DMS153 treated with DMSO at 0.1 percent for 48 hours (cell line): ENCODE measurements around the gene ASB18.
"Not testable (repeated sequence)": the region's sequence is repeated elsewhere in the genome, so short reads cannot be mapped to it uniquely, and the experiment has no call there.

Experiments
- DNase-seq: peaks from one replicate; lab custom pipeline; 2025; ENCODE audit not compliant: unreplicated experiment; lab: John Stamatoyannopoulos, UW

The ASB18 gene, protein sequence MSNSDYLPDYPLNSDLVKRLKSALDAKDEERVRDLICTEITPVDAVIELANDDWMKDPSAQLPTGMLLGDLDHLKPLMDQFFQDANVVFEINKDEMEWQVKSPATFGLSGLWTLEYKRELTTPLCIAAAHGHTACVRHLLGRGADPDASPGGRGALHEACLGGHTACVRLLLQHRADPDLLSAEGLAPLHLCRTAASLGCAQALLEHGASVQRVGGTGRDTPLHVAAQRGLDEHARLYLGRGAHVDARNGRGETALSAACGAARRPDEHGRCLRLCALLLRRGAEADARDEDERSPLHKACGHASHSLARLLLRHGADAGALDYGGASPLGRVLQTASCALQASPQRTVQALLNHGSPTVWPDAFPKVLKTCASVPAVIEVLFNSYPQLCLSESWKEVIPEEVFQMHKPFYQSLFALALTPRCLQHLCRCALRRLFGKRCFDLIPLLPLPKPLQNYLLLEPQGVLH

DNA sequence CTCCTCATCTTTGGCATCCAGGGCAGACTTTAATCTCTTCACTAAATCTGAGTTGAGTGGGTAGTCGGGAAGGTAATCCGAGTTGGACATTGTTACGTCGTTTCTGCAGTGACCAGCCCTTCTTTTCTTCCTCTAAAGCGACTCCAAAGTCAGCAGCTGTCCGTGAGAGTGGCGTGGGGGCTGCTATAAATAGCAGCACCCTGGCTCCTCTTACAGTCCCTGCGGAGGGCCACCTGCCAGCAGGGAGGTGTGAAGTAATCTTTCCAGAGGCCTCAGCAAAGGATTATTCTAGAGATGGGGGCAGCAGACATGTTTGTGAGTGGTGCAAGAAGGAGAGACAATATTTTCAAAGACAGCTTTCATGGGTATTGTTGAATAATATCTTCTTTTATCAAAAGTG is at the start of gene ASB18:
Gene ASB18 (minus strand): TSS at position 151 of the 400 bp plus-strand sequence. CDS start 61 bp downstream, at position 90.
- no peak for DNase-seq

DNA sequence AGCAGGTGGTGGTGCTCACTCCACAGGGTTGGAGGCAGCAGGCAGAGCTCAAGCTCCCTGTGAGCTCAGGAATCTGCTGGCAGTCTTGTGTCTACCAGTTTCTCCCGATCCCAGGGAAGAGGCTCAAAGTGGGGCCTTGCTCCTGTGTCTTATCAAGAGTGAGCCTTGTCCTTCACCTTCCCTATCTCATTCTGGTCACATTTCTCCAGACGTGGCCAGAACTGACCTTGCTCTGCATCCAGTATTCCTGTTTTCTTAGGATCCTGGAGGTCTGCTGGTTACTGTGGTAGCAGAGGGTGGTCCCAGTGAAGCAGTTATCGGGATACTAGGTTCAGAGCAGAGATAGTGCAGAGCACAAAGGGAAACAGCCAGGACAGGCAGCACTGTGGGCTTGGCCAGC is 47.1 kb upstream of the ASB18 start:
- no peak for DNase-seq

DNA sequence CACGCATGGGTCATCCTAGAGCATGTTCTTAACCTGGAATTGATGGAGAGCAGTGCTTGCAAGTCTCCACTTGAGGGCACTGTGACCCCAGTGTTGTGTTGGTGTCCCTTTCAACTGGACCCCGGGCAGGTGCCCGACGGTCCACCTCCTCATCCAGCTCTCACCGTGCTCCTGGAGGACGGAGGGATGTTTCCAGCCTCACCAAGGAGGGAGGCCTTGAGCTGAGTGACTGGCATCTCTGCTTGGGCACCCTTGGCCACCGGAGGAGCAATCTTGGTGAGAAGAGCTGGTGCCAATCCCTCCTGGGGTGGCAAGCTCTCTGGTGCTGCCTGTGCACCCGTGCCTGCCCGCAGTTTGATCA is 45.4 kb upstream of the ASB18 start:
- DNase-seq = peak; percentile 19

DNA sequence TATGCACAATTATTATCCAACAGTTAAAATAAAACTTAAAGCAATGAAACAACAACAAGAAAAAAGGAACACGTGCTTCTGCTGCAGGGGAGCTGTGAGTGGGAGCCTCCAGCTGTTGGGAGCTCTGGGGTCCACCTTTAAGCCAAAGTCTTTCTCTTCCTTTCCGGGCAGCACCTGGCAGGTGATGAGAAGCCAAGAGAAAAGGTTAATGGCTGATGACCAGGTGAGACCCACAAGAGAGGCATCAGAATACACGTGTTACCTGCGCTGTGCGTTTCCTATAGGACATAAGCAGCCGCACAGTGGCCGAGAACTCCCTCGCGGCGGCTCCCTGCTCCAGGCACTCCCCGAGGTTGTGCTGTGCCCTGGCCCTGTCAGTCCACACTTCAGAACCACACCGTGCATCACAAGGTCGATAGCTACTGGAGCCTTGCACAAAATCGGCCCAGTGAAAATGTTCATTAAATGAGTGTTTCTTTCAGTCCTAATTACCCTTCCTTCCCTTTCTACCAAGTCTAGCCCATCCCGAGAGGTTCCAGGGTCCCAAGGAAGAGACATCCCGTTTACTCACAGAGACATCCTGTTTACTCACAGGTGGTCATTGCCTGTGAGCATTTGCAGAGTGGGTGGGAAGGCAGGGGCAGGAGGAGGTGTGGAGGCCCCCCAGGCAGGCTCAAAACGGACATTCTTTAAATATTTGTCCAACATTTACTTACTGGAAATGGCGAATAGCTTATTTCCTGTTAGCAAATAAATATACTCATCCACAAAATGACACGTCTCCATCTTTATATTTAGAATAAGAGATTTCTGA is 44.9 kb upstream of the ASB18 start:
- no peak for DNase-seq

DNA sequence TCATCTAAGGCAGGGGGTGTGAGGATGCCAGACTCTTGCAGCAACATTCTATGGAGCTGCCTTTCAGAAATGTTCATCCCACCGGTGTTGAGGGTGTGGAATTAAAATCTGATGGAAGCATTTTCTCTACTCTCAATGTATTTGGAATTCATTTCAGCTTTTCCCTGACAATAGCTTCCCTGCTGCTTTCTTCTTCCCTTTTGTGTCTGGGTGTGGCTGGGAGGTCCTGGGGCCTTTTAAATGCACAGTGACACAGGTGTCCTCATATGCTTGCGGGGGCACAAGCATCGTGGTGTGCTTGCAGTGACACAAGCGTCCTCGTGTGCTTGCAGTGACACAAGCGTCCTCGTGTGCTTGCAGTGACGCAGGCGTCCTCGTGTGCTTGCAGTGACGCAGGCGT is 43.4 kb upstream of the ASB18 start:
- no peak for DNase-seq

DNA sequence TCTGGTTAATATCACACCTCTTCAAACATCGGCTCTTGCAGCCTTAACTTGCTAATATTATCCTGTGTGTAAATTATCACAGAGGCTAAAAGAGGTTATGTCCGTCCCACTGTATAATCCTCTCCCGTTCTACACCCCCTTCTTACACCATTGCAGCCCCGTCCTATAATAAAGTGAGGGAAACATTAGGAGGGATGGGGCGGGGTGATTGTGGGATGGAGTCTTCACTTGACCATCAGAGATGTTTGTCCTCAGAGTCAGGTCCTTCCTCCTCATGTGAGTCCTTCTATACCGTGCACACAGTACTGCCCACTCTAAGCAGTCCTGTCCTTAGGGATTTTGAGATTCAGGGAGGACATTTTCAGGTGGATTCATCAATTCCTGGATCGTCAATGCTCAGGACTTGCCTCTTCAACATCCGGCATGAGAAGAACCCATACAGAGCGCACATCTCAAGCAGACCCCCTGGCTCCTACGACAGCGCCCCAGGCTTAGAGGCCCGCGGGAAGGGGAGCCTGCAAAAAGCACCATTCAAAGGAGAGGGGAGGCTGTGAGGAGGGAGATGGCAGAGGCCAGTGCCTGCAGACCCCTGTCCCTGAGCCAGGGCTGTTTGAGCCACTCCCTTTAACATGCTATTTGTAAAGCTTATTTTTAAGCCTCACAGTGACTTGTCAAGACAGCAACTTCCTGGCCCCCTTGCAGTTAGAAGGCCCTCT is 42.8 kb upstream of the ASB18 start:
- no peak for DNase-seq

DNA sequence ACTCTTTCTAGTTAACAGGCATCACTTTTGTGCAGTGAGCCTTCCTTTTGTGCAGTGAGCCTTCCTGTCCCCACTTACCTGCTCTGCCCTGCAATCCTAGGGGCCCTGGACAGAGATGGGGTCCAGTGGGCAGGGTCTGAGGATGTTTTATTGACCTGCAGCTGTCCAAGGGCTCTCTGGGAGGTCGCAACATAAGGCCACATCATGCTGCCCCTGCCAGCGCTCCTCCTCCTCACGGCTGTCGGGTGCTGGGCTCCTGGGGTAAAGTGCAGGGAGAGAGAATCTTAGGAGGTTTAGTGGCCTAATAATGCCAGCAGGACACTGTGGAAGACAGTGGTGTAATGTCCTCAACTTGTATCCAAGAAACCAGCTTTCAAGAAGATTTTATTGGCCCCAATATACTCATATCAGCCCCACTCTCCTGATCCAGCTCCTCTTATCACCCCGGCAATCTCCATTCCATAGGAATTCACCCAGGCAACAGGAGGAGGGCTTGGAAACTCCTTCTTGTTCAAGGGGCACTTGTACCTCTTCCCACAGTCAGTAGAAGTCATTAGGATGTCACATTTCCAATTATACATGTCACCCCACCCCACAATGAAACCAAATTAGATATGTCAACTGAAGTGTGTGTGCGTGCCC is 41.9 kb upstream of the ASB18 start:
- DNase-seq = no peak

DNA sequence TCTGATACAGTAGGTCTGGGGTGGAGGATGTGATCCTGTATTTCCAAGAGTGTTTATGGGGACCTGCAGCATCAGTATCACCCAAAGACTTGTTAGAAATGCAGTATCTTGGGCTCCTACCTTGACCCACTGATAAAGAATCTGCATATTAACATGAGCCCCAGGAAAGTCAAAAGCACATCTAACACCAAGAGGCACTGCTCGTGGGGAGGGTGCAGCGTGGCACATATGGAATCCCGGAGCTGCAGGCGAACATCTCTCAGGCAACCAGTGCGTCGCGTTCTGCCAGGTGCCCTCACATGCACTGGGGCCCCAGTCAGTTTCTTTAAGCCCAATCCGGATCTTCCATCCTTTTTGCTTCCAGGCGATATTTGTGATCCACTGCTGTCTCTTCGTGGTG is 41.3 kb upstream of the ASB18 start:
- DNase-seq = no peak

DNA sequence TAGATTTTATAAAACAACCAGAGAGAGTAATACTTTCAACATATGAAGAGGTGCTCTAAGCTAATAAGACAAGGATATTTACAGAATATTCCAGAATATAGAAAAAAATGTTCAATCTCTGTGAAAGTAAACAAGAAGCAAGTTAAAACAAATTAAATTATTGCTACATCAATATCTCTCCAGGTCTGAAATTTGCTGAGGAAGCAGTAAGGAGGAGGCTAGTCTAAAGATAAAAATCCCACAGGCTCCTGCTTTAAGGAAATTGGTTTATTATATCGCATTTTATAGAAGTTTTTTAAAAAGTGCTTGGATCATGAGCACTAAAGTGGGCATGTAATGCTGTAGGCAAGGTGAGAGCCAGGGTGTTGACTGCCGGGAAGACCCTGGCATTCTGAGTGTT is 39.7 kb upstream of the ASB18 start:
- DNase-seq = no peak

DNA sequence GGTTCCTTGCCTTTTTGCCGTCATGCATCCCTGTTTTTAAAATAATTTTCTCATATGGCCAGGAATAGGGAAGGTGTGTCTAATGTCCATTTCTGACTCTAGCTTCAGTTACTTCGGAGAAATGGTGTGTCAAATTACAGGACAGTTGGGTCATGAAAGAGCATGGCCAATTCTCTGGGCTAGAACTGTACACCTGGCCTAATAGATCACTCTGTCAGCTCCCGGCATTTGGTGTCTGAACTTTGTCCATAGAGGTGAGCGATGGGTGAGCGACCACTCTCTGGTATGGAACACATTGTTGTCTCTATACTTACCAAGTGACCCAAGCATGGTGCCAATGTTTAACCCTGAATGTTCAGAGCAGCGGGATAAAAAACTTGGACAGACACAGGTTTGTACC is 38.3 kb upstream of the ASB18 start:
- DNase-seq = no peak

DNA sequence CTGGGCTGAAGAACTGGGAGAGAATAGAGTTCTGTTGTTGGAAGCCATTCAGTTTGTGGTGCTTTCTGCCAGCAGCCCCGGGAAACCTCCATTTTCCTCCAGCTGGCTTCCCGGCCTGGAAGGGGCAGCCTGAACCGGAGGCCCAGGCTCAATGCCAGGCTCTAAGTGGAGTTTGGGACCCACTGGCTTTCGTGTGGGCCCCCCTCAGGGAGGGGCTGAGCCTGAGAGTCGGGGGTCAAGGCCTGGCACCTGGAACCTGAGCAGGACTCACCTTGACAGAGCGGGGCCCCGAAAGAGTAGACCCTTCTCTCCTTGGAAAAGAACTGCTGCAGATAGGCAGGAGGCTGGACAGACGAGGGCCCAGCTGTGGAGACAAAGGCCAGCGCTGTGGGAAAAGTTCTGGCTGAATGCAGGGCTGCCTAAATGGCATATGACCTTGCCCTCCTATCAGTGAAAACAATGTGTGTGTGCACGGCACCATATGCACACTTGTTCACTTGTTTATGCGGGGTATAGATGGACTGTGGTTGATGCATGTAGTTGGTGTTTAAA is 34.8 kb upstream of the ASB18 start:
- no peak for DNase-seq

DNA sequence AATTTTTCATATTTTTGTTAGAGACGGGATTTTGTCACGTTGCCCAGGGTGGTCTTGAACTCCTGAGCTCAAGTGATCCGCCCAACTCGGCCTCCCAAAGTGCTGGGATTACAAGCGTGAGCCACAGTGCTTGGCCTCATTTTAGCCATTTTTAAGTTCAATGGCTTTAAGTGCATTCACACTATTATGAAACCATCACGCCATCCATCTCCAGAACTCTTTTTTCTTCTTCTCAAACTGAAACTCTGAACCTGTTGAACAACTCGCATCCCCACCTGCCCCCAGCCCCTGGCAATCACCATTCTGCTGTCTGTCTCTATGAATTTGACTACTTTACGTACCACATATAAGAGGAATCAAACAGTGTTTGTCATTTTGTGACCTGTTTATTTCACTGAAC is 31.3 kb upstream of the ASB18 start:
- DNase-seq = no peak

DNA sequence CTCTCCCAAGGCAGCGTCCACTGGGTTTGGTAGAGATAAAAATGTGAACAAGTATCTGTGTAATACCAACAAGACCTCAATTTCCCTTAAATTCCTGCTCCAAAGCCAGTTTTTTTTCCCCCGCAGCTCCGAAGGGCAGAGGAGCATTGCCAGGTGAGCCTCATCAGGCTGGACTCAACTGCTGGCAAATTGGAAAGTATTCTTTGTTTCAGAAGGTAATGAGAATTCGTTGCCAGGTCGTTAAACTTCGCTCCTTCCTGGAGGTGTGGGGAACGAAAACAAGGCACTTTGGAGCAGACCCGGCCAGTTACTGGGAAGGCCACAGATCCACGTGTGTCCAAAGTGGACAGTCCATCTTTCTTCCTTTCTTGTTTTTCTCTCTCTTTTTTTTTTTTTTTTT is 30.4 kb upstream of the ASB18 start:
- DNase-seq = no peak

DNA sequence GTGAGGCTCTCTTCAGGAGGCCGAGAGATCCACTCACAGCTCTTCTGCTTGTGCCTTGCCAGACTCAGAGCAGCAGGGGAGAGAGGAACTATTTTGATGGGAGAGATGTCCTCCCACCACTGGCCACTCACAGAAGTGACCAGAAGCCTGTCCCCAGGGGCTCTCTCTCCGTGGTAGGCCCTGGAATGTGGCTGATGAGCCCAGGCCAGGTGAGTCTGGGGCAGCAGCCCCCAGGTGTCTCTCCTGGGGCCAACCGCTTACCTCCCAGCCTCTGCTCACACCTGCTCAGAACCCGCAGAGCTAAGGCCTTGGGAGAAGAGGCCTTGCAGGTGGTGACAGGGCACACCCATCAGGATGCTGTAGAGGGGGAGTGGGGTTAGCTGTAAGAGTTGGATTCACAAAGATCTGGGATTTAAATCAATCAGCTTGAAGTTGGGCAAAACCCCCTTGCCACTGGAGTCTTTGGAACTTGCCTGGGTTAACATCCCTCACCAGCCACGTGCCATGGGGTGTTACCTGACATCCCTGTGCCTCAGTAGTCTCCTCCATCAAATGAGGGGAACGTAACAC is 29.1 kb upstream of the ASB18 start:
- DNase-seq = no peak

DNA sequence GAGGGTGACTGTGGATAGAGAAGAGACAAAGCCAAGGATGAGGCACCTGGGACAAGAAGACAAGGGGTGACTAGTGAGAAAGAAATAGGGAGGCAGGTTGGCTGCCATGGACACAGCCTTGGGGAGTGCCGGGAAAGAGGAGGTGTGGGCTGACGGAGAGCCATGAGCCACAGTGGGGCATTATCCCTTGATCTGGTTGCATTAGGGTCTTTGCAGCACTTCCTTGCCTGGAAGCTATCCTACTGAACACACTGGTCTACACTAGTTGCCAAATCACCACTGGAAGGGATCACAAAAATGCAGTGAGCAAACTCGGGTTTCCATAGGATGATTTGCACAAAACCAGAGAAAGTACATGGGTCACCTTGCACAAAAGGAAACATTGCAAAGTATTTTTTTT is 27.7 kb upstream of the ASB18 start:
- no peak for DNase-seq

DNA sequence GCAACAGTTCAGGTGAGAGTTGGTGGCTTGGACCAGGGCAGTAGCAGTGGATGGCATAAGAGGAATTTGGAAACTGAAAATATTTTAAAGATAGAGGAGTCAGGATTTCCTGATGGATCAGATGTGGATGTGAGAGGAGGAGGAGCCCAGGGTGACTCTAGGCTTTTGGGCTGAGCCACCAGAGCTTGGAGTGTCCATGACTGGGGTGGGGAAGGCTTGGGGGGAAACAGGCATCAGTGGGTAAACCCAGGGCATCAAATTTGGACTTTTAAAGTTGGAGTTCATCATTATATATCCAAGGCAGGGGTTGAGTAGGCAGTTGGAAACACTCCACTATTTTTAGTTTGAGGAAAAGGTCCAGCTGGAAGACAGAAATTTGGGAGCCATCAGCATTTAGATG is 27.3 kb upstream of the ASB18 start:
- no peak for DNase-seq

DNA sequence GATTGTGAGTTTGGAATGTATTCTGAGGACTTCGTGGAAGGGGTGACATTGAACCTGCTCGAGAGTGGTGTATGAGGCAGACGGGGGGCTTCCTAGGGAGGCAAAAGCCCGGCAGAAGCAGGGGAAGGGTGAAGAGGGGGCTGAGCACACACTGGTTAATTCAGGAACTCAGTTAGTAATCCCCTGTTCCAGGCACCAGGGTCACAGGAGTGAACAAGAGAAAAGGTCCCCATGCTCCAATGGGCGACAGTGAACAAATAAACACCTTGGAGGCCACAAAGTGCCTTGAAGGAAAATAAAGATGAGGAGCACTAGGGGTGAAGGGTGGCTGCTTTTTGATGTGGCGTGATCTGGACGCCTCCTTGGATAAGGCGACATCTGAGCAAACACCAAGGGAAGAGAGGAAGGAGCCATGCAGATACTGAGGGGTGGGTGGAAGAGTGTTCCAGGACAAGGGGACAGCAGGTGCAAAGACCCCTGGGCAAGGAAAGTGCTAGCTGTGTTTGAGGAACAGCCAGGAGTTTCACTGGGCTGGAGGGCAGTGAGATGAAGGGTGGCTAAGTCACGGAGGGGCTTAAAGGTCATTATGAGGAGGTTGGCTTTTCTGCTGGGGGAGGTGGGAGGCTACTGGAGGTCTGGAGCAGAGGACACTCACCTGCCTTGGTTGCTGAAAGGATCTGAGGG is 26.7 kb upstream of the ASB18 start:
- no peak for DNase-seq

DNA sequence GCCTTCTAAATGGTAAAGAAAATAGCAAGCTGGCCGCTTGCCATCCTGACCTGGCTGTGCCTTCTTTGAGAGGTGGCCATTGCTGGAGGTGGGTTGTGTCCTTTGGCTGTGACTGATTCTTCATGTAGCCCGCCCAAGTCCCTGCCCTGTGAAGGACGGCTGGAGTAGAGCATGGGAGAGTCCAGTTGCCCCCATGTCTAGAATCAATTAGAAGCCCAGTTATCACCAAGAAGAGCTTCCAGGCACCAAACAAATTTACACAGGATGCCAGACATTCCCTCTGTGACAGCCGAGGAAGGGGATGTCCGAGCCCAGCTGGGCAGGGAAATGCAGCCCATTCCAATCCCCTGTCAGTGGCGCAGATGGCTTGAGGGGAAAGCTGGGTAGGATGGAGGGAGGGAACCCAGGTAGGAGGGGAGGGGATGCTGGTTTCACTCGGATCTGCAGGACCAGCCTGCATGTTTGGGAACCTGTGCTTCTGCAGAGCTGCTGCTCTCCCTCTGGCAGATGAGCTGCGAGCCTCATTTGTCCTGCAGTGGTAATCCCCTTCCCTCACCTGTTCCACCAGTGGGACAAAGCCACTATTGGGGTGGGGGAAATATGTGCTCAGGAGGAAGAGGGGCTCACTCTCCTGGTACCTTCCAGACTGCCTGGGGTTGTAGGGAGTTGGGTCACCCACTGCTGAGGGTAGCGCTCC is 25.7 kb upstream of the ASB18 start:
- DNase-seq = no peak

DNA sequence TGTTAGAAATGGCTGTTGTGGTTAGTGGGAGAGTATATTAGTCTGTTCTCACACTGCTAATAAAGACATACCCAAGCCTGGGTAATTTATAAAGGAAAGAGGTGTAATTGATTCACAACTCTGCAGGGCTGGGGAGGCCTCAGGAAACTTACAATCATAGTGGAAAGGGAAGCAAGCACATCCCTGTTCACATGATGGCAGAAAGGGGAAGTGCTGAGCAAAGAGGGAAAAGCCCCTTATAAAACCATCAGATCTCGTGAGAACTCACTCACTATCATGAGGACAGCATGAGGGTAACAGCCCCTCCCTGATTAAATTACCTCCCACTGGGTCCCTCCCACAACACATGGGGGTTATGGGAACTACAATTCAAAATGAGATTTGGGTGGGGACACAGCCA is 24.2 kb upstream of the ASB18 start:
- not testable (repeated sequence) for DNase-seq
